Measurements from ENCODE around the gene BYSL. TPM values are rescaled to one million over a fixed set of nuclear protein-coding genes. Genes with fewer than 3 reads are reported as not detected.

BYSL gene
- total RNA-seq, 1 experiment from 2014 or later, result 75.5 TPM

GRCh38 chr6:41966961-41967311, 45.6 kb downstream of the BYSL start:
- DNase-seq (ENCODE audit: low spot score), result no peak
- in situ Hi-C loops (cut with HindIII; ENCODE audit: low sequenced_read_pairs), result no loop called here

GRCh38 chr6:41967312-41968287, 46.3 kb downstream of the BYSL start:
- in situ Hi-C loops (cut with HindIII; ENCODE audit: low sequenced_read_pairs), result no loop called here
- no peak for DNase-seq (ENCODE audit: low spot score)

DNA sequence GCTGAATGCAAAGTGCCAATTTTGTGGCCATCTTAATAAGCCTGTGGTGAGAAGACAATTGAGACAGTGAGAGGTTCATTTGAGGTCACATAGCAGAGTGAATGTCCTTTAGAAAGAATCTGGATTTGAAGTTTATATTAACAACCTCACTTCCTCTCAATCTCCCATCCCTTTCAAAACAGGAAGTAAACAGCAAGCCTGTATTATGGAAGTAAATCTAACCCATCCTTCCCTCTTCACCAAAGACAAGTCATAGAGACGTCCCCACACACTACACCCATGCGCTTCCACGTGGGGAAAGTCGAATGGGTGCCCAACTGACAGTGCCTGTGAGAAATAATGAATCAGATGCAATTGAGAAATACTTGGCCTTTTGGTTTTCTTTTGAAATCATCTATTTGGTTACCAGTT, 49.1 kb downstream of the BYSL start:
- in situ Hi-C loops (cut with HindIII; ENCODE audit: low sequenced_read_pairs), result no loop called here
- no peak for DNase-seq (ENCODE audit: low spot score)

DNA sequence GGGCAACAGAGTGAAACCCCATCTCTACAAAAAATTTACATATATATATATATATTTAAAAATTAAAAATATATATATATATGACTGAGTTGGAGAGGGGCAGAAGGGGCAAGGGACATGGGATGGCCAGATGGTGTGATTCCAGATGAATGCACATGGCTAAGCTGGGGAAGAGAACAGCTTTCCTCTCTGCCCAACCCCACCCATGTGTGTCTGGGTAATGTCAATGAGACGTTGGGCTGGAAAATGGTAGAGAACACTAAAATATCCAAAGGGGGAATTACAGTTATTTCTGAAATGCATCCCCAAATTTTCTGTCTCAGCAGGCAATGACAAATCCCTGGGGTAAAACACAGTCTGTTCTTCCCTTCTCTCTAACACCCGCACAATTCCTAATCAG, 51.5 kb downstream of the BYSL start:
- in situ Hi-C loops (cut with HindIII; ENCODE audit: low sequenced_read_pairs), result no loop called here
- DNase-seq (ENCODE audit: low spot score), result no peak

- in situ Hi-C loops (cut with HindIII; ENCODE audit: low sequenced_read_pairs), result no loop called here
- DNase-seq (ENCODE audit: low spot score), result no peak
Observed at GRCh38 chr6:41974281-41974825, 53.1 kb downstream of the BYSL start.

DNA sequence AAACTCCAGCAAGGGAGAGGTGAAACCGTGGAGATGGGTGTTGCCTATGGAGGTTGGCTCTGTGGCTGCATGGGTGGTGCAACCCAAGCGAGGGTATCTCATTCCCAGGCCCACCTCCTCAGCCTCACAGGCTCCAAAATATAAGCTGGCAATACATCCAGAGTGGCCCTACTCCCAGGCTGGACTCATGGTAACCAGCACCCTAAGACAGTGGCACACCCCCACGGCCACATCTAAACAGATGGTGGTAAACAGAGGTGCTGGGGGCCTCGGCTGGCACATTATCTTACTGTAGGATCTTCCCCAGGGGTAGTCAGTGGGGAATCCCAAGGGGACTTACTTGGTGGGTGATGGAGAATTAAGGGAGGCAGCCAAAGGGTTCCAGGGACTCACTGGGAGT, 54.0 kb downstream of the BYSL start:
- no peak for DNase-seq (ENCODE audit: low spot score)

DNA sequence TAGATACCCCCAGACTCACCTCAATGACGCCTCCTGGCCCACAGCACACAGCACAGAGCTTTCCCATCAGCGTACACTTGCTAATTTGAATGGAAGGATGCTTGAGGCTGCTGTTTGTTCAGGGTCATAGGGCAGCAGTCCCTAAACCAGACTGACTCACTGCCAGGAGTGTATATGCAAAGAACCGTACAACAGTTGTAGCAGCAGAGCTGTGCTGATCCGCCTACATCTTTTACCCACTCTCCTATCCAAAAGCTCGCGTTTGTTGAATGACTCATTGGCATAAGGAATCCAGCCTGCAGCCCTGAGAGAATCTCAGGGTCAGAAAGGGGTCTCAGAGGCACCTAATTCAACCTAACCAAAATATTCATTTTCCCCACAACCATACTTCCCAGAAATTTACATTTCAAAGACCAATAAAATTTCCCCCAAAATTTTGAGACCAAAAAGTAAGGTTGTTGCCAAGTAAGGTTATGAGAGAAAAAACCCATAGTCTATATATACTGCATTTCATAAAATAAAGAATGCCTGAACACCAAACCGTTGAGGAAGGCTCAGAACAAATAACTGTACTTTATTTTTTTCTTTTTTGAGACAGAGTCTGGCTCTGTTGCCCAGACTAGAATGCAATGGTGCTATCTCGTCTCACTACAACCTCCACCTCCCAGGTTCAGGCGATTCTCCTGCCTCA, 55.6 kb downstream of the BYSL start:
- in situ Hi-C loops (cut with HindIII; ENCODE audit: low sequenced_read_pairs), result no loop called here
- DNase-seq (ENCODE audit: low spot score), result no peak

More for the DNA sequence above, 54.0 kb downstream of the BYSL start:
- in situ Hi-C loops (cut with HindIII; ENCODE audit: low sequenced_read_pairs), result no loop called here

Other genes starting within 250 kb of the BYSL start
- 6.7 and 9.8 TPM in 2 replicates for gene TFEB, start 185.9 kb upstream of the BYSL start, total RNA-seq (2014; rRNA removed; shearing (Covaris generic))
- not detected in 2 replicates for gene PGC, start 174.1 kb upstream of the BYSL start, total RNA-seq (2014; rRNA removed; shearing (Covaris generic))
- 1.7 and 3.3 TPM in 2 replicates for gene FRS3, start 141.6 kb upstream of the BYSL start, total RNA-seq (2014; rRNA removed; shearing (Covaris generic))
- 7.7 TPM in 1 of 2 replicates, not detected in the other for gene PRICKLE4, start 140.7 kb upstream of the BYSL start, total RNA-seq (2014; rRNA removed; shearing (Covaris generic))
- 199 and 283 TPM in 2 replicates for gene TOMM6, start 133.8 kb upstream of the BYSL start, total RNA-seq (2014; rRNA removed; shearing (Covaris generic))
- gene USP49, start 26.1 kb upstream of the BYSL start, total RNA-seq (2014; rRNA removed; shearing (Covaris generic)), result 4.7 and 9.9 TPM in 2 replicates
- gene MED20, start 360 bp upstream of the BYSL start, total RNA-seq (2014; rRNA removed; shearing (Covaris generic)), result 23.8 TPM in 2 replicates
- 28.2 and 37.3 TPM in 2 replicates for gene CCND3, start 20.3 kb downstream of the BYSL start, total RNA-seq (2014; rRNA removed; shearing (Covaris generic))
- gene TAF8, start 129.0 kb downstream of the BYSL start, total RNA-seq (2014; rRNA removed; shearing (Covaris generic)), result 27.5 and 28.2 TPM in 2 replicates
- gene C6orf132, start 221.1 kb downstream of the BYSL start, total RNA-seq (2014; rRNA removed; shearing (Covaris generic)), result 0.18 TPM in 1 of 2 replicates, not detected in the other